T47D (cell line): ENCODE data around the gene KLHL7.
"Not testable (repeated sequence)": the region's sequence is repeated elsewhere in the genome, so short reads cannot be mapped to it uniquely, and the experiment has no call there.

Experiments used
- DNase-seq, 2 experiments: peaks; one replicate each; pipeline versions ENCODE4 v3.0.0 to v3.0.0-alpha.2; 2011 to 2012; ENCODE audit warnings: low read depth in 1 of 2, low spot score in 1 of 2
- JUND ChIP-seq: IDR thresholded peaks from 2 replicates; pipeline ENCODE4 v1.6.1; 2012; ENCODE audit warnings: low read depth
- in situ Hi-C: cut with HindIII; loops from 2 replicates; pipeline ENCODE4 v1.10.0; 2016; ENCODE audit warnings: low sequenced_read_pairs, low pct_unique_long_range_greater_than_20kb

Gene KLHL7

GRCh38 chr7:23216021-23216420 is 110.4 kb downstream of the KLHL7 start:
- no peak for TF ChIP-seq JUND
- DNase-seq, result no peak
- in situ Hi-C loops, result no loop called here

- in situ Hi-C loops, result no loop called here
- DNase-seq, result no peak
- TF ChIP-seq JUND, result no peak
Observed at GRCh38 chr7:23218196-23218595, 112.6 kb downstream of the KLHL7 start.

- no peak for DNase-seq
- no peak for TF ChIP-seq JUND
- in situ Hi-C loops, result no loop called here
Observed at GRCh38 chr7:23220690-23221305, 115.2 kb downstream of the KLHL7 start.

GRCh38 chr7:23222439-23223030 is 117.0 kb downstream of the KLHL7 start:
- no peak for TF ChIP-seq JUND
- in situ Hi-C loops, result no loop called here
- DNase-seq, result no peak

GRCh38 chr7:23224364-23224763 is 118.8 kb downstream of the KLHL7 start:
- in situ Hi-C loops, DNase-seq: not testable (repeated sequence)

- no peak for TF ChIP-seq JUND
- in situ Hi-C loops, result no loop called here
- DNase-seq, result no peak
Observed at GRCh38 chr7:23226844-23227450, 121.4 kb downstream of the KLHL7 start.
